ENCODE results near the gene TBATA. TPM values are rescaled to one million over a fixed set of nuclear protein-coding genes. Genes with fewer than 3 reads are reported as not detected.

TBATA gene
- polyA plus RNA-seq, 1 of the 3 experiments (the other 2 are of a cell fraction) = not detected

DNA sequence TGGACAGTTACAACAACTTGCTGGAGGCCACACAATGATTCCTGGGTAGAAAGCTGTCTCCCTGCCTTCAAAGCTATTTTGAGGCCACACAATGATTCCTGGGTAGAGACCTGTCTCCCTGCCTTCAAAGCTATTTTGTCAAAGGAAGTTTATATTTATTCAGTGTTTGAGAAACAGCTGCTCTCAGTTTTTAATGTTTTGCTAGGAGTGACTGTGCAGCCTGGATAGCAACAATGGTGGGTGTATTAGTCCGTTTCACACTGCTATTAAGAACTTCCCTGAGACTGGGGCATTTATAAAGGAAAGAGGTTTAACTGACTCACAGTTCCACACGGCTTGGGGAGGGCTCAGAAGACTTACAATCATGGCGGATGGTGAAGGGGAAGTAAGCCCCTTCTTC lies 26.7 kb upstream of the TBATA start:
- H3K9me3 ChIP-seq = no peaks in the 10 kb centered on the region
- no peak overlapping the region for H3K27ac ChIP-seq (ENCODE audit: low read depth in 2 of 2, low read length in 1 of 2)
- H3K4me2 ChIP-seq = no peak overlapping the region
- no peaks in the 10 kb centered on the region for H3K36me3 ChIP-seq (replicated peaks in 1 of 2; ENCODE audit: control insufficient read depth in 1 of 2, insufficient read depth in 2 of 2, low read length in 1 of 2)
- peaks cover 3% of the 10 kb centered on the region; the same call in 1 of the 2 replicates for H3K79me2 ChIP-seq (ENCODE audit: insufficient read depth)
- WGBS (ENCODE audit: low lambda C conversion rate) = 46% methylated on average over 3 of the region's 3 CpGs
- POLR2A ChIA-PET = no interaction called here
- DNase-seq = no peak
- no peaks in the 10 kb centered on the region for H4K20me1 ChIP-seq (ENCODE audit: insufficient read depth)
- H3K4me1 ChIP-seq (ENCODE audit: control insufficient read depth in 1 of 2, insufficient read depth in 2 of 2, low read depth in 1 of 2, low read length in 1 of 2) = peaks cover 0 to 4% of the 10 kb centered on the region in 2 experiments; a peak in 1 of 4 replicates
- H3K27me3 ChIP-seq (ENCODE audit: insufficient read depth) = no peaks in the 10 kb centered on the region
- H3F3A ChIP-seq (replicated peaks; ENCODE audit: insufficient read depth) = peaks cover 10% of the 10 kb centered on the region
- H3K4me3 ChIP-seq (ENCODE audit: low read depth in 2 of 2, low read length in 1 of 2) = no peak overlapping the region
- no peak overlapping the region for H3K9ac ChIP-seq
- TF ChIP-seq, protein P1, sequence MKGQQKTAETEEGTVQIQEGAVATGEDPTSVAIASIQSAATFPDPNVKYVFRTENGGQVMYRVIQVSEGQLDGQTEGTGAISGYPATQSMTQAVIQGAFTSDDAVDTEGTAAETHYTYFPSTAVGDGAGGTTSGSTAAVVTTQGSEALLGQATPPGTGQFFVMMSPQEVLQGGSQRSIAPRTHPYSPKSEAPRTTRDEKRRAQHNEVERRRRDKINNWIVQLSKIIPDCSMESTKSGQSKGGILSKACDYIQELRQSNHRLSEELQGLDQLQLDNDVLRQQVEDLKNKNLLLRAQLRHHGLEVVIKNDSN (IDR thresholded peaks at IDR 0.05; ENCODE audit: borderline replicate concordance, low read depth) = no peak
- TF ChIP-seq PBX3 (IDR thresholded peaks at IDR 0.05) (no peak), EZH2phosphoT487 (IDR thresholded peaks at IDR 0.05; ENCODE audit: borderline replicate concordance, low read depth) (no peak), CTCF (IDR thresholded peaks at IDR 0.05) (no peak), POLR2AphosphoS5 (IDR thresholded peaks at IDR 0.05; ENCODE audit: low read depth, low read length) (no peak), SMC3 (IDR thresholded peaks at IDR 0.05; ENCODE audit: low read depth, low read length) (no peak), YY1 (IDR thresholded peaks at IDR 0.05; ENCODE audit: low read depth) (no peak), TAF1 (IDR thresholded peaks at IDR 0.05; ENCODE audit: borderline replicate concordance, low read depth, low read length) (no peak), FOXM1 (IDR thresholded peaks at IDR 0.05; ENCODE audit: low read depth) (no peak)
- TF ChIP-seq, protein P2, sequence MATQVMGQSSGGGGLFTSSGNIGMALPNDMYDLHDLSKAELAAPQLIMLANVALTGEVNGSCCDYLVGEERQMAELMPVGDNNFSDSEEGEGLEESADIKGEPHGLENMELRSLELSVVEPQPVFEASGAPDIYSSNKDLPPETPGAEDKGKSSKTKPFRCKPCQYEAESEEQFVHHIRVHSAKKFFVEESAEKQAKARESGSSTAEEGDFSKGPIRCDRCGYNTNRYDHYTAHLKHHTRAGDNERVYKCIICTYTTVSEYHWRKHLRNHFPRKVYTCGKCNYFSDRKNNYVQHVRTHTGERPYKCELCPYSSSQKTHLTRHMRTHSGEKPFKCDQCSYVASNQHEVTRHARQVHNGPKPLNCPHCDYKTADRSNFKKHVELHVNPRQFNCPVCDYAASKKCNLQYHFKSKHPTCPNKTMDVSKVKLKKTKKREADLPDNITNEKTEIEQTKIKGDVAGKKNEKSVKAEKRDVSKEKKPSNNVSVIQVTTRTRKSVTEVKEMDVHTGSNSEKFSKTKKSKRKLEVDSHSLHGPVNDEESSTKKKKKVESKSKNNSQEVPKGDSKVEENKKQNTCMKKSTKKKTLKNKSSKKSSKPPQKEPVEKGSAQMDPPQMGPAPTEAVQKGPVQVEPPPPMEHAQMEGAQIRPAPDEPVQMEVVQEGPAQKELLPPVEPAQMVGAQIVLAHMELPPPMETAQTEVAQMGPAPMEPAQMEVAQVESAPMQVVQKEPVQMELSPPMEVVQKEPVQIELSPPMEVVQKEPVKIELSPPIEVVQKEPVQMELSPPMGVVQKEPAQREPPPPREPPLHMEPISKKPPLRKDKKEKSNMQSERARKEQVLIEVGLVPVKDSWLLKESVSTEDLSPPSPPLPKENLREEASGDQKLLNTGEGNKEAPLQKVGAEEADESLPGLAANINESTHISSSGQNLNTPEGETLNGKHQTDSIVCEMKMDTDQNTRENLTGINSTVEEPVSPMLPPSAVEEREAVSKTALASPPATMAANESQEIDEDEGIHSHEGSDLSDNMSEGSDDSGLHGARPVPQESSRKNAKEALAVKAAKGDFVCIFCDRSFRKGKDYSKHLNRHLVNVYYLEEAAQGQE (IDR thresholded peaks at IDR 0.05; ENCODE audit: low read depth, low read length) = no peak
- TF ChIP-seq, protein P3, sequence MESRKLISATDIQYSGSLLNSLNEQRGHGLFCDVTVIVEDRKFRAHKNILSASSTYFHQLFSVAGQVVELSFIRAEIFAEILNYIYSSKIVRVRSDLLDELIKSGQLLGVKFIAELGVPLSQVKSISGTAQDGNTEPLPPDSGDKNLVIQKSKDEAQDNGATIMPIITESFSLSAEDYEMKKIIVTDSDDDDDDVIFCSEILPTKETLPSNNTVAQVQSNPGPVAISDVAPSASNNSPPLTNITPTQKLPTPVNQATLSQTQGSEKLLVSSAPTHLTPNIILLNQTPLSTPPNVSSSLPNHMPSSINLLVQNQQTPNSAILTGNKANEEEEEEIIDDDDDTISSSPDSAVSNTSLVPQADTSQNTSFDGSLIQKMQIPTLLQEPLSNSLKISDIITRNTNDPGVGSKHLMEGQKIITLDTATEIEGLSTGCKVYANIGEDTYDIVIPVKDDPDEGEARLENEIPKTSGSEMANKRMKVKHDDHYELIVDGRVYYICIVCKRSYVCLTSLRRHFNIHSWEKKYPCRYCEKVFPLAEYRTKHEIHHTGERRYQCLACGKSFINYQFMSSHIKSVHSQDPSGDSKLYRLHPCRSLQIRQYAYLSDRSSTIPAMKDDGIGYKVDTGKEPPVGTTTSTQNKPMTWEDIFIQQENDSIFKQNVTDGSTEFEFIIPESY (IDR thresholded peaks at IDR 0.05; ENCODE audit: borderline replicate concordance, low read depth) = no peak
- no peak overlapping the region for H2AFZ ChIP-seq (ENCODE audit: low read depth)
- CTCF ChIA-PET = interaction anchor here (0.8 to 4.1 kb wide), 5 partner anchors 17 to 351 kb away, joined by 3 to 22 read pairs (median 3); no protein-coding TSS in a partner anchor
- no peaks in the 10 kb centered on the region for H3K9me2 ChIP-seq
